NB4 (cell line): ENCODE measurements around the gene SLC6A19.

ENCODE experiments used
- CTCF ChIP-seq: IDR thresholded peaks from one replicate; pipeline ENCODE4 v1.5.1; 2012; ENCODE audit warnings: low read depth, low read length
- MYC ChIP-seq: IDR thresholded peaks from 2 replicates; pipeline ENCODE4 v1.6.1; 2011; ENCODE audit warnings: low read depth, low read length
- POLR2A ChIP-seq: IDR thresholded peaks from 2 replicates; pipeline ENCODE4 v1.6.1; 2011; ENCODE audit warnings: mild to moderate bottlenecking; ENCODE audit not compliant: insufficient read length; ENCODE audit errors: extremely low read depth

GRCh38 chr5:1210832-1211251, 9.4 kb downstream of the SLC6A19 start:
- TF ChIP-seq POLR2A (no peak), CTCF (no peak), MYC (no peak)
